GM18517 (cell line): ENCODE data around the gene TMEM225B.
"Not testable (repeated sequence)": the region's sequence is repeated elsewhere in the genome, so short reads cannot be mapped to it uniquely, and the experiment has no call there.

ENCODE experiments used
- ATAC-seq: cut with Tn5 transposase; IDR thresholded peaks from one replicate; pipeline ENCODE4 v1.9.1; 2021; ENCODE audit warnings: mild to moderate bottlenecking, moderate library complexity; ENCODE audit not compliant: unreplicated experiment

Gene TMEM225B

GRCh38 chr7:99653754-99654153 lies 55.7 kb downstream of the TMEM225B start:
- no peak for ATAC-seq

DNA sequence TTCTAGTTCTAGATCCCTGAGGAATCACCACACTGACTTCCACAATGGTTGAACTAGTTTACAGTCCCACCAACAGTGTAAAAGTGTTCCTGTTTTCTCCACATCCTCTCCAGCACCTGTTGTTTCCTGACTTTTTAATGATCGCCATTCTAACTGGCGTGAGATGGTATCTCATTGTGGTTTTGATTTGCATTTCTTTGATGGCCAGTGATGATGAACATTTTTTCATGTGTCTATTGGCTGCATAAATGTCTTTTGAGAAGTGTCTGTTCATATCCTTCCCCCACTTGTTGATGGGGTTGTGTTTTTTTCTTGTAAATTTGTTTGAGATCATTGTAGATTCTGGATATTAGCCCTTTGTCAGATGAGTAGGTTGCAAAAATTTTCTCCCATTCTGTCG lies 56.6 kb downstream of the TMEM225B start:
- ATAC-seq, result not testable (repeated sequence)

- ATAC-seq, result not testable (repeated sequence)
These were observed 59.8 kb downstream of the TMEM225B start for GRCh38 chr7:99657879-99658278.
